Globus pallidus (tissue), 1 donor: ENCODE results near the gene ADAP2.
"Not testable (repeated sequence)": the region's sequence is repeated elsewhere in the genome, so short reads cannot be mapped to it uniquely, and the experiment has no call there.

Source experiments
- DNase-seq: peaks from one replicate; pipeline ENCODE4 v3.0.0-alpha.2; 2015; ENCODE audit warnings: low spot score

ADAP2 gene

DNA sequence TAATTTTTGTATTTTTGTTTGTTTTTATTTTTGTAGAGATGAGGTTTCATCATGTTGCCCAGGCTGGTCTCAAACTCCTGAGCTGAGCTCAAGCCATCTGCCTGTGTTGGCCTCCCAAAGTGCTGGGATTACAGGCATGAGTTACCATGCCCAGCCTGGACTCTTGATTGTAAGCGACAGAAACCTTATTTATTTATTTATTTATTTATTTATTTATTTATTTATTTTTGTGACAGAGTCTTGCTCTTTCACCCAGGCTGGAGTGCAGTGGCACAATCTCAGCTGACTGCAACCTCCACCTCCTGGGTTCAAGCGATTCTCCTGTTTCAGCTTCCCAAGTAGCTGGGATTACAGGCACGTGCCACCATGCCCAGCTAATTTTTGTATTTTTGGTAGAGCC lies 8.1 kb downstream of the ADAP2 start:
- DNase-seq, result not testable (repeated sequence)

DNA sequence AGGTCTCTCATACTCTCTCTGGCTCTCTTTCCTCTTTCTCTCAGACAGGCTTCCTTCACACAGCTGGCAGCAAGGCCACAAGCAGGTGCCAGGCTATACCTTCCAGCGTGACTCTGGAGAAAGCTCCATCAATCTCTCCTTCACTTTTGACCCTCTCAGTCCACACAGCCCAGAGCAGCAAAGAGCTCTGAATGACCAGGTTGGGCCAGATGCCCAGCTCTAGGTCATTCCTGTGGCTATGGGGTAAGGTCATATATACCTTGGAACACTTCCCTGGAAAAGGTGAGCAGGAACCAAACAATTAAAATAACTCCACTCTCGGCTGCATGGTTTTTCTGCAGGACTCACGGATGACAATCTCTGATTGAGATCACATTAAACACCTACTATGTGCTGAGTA lies 8.8 kb downstream of the ADAP2 start:
- no peak for DNase-seq

DNA sequence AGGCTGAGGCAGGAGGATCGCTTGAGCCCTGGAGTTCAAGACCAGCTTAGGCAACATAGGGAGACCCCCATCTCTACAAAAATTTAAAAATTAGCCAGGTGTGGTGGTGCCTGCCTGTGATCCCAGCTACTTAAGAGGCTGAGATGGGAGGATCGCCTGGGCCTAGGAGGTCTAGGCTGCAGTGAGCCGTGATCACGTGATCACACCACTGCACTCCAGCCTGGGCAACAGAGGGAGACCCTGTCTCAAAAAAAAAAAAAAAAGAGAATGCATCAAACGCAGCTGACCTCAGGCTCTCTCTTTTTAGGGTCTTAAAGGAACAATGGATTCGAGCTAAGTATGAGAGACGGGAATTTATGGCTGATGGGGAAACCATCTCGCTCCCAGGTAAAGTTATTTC lies 9.8 kb downstream of the ADAP2 start:
- DNase-seq, result not testable (repeated sequence)

DNA sequence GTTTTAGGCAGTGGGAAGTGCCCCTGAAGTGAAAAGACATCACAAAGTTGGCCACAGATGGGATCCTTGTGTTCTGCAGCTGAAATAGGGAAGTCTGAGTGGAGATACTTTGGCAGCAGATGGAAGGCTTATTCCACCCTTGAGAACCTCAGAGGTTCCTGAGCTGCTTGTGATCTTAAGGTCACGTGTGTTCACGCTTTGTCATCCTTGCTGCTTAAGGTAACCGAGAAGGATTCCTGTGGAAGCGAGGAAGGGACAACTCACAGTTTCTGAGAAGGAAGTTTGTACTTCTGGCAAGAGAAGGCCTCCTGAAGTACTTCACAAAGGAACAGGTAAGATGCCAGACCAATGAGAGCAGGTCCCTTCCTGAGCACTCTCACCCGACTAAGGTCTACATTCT lies 12.2 kb downstream of the ADAP2 start:
- no peak for DNase-seq

DNA sequence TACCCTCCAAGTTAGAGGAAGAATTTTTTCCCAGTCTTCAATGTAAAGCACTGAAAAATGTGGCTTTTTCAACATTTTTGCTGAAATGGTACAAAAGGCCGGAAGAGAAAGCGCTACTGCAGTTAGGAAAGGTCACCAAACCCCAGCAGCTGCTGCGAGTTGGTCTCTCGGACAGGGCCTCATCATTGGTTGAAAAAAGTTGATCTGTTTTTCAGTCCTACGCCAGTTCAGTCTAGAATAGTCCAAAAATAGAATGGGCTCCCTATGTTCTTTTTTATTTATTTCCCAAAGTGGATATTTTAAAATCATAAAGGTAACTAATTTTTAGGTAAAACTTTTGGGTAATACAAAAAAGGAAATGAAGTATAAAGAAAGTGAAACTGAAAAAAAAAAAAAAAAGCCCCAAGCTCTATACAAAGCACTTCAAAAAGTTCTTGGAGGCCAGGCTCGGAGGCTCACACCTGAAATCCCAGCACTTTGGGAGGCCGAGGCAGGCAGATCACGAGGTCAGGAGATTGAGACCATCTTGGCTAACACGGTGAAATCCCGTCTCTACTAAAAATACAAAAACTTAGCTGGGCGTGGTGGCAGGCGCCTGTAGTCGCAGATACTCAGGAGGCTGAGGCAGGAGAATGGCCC lies 17.4 kb downstream of the ADAP2 start:
- DNase-seq, result no peak

DNA sequence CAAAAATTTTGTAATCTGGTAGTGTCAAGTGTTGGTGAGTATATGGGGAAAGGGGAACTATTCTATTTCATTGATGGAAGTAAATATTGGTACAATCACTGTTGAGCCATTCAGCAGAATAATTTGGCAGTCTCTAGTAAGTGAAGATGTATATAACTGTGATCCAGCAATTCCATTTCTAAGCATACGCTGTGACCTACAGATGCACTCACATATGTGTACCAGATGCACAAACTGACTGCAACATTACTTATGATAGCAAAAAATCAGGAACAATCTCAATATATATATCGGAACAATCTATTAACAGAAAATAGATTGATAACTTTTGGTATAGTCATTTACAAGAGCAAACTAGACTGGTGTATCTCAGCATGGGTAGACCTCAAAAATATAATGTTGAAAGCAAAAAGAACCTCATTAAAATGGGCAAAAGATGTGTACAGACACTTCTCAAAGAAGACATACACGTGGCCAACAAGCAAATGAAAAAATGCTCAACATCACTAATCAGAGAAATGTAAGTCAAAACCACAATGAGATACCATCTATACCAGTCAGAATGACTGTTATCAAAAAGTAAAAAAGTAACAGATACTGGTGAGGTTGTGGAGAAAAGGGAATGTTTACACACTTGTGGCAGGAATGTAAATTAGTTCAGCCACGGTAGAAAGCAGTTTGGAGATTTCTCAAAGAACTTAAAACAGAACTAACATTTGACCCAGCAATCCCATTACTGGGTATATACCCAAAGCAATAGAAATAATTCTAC lies 20.7 kb downstream of the ADAP2 start:
- no peak for DNase-seq

DNA sequence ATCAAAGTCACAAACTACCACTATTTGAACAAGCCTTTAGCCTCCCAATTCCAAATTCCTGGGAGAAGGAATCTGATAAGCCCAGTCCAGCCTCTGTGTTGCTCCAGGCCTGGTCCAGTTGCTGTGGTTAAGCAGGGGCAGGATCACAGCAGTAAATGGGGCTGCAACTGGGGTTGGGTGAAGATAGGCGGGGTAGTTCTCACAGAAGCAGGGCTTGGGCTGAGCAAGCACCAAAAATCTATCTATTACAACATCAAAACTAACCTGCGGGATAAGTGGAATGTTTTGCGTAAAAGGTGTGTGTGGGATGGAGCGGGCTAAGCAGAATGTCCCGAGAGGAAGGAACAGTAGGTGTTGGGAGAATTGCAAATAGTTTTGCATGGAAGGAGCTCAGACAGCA lies 26.1 kb downstream of the ADAP2 start:
- DNase-seq, result no peak

DNA sequence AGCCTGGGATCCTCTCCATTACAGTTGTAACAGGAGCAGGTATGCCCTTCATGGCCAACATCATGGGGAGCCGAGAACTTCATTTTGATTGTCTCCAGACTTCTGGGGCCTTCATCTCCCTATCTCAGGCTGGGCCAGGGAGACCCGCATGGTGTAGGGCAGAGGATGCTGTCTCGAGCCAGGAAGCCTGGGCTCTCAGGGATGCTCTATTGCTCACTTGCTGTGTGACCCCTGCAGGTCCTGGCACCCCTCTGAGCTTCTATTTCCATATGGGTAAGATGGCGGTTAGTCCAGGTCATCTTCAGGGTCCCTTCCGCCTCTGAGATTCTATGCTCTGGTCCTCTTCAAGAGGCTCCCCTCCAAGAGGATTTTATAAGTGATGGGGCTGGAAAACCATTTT lies 28.4 kb downstream of the ADAP2 start:
- DNase-seq, result no peak

DNA sequence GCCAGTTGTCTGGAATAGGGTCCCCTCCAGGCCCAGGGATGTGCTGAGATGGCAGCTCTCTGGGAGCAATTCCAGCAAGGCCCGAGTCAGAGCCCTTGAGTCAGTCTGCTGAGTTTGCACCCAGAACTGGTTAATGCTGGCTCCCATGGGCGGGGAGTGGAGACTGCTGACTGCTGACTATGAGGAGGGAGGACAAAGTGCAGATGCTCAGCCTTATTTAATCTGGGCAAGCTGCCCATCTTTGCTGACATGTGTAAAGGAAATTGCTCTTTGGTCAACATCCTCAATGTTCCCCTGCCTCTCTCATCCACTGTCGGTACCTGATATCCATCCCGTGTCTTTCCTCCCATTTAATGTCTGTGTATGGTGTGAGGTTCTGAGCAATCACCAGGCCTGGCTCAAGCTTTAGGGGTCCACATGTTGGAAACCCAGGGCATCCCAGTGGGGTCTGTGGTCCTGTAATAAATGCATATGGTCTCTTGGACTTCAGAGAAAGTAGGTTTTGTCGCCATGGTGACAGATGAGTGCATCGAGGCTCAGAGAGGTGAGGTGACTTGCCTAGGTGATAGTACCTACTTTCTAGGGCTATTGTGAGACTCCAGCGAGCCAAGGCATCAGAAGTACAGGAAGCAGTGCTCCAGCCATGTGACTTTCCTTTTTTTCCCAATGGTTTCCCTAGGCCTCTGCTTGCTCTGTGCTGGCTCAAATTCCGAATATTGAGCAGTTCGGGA lies 29.1 kb downstream of the ADAP2 start:
- peak; percentile 66 for DNase-seq

DNA sequence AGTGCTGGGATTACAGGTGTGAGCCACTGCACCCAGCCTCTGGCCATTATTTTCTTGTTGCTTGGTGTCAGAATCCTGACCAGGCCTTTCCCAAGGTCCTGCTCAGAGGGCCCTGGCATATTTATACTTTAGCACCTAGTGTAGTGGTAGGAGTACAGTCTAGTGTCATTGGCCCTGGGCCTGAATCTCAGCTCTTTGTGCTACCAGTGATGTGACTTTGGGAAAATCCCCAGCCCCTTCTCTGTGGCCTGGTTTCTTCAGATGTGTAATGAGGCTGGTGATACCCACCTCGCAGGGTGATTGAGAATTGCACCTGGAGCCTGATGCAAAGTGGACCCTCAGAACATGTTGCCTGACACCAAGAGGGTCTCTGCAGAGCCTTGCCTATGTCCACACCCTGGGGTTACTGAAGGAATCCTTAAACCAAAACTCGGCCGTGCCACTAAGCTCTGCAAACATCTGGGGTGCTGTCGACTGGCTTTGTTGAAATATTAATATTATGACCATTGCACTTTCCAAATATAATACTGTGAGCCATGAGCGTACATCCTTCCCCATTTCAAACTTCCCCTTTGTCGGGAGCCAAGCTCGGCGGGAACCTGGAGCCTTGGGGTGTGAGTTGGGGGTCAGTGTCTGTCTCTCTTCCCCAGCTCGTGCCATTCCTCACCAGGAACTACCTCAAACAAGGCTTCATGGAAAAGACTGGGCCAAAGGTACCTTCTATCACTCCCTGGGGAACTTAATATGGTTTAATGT lies 31.1 kb downstream of the ADAP2 start:
- no peak for DNase-seq

DNA sequence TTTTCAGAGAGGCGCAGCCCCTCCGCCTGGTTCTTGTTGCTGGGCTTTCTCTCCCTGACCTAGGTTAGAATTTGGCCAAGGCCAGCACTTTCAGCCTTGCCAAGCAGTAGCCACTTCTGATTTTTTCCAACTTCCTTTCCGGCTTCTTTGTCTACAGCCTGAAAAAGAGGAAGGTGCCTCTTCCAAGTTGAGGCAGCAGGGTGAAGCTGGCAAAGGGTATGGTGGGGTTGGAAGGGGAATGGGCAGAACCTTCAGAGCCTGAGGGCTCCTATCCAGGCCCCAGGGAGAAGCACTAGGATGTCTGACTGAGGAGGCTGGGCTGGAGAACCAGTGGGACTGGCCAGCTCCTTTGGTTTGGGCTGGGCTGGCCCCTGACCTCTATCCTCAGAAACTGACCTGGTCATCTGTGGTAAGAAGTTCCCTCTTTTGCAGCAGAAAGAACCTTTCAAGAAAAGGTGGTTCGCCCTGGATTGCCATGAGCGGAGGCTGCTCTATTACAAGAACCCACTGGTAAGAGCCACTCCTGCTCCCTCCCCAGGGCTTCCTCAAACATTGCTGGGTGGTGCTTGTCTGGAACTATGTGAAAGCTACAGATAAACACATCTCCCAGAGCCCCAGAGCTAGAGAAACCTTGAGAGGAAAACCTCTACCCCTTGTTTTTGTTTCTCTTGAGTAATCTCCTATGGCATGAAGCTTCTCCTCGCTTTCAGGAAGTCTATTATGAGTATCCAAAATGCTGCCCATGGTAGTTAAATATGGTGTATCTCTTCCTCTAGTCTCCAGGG lies 32.5 kb downstream of the ADAP2 start:
- DNase-seq, result no peak

DNA sequence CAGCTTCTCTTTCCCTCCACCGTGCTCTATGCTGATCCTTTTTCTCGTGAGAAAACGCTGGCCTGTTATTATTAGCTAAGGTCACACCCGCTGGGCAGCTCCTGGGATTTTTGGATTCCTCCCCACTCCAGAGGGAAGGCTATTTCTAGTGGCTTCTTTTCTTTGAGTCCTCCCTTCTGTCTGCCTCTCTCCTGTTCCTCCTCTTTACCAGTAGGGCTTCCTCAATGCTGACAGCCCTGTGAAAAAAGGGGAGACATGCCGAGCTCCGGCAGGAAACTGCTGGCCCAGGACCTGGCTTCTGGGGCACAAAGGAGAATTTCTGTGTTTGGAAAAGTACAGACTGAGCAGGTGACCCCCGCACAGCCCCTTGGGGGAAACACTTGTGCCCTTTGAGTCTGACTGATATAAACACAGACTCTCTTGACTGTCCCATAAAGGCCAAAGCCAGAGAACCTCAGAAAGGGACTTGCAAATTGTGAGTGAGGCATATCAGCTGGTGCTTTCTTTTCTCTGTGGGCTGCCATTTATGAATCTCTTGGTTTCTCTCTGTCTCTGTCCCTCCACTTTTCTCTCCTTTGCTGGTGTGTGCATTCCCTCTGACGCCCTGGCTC lies 35.1 kb downstream of the ADAP2 start:
- DNase-seq, result no peak

DNA sequence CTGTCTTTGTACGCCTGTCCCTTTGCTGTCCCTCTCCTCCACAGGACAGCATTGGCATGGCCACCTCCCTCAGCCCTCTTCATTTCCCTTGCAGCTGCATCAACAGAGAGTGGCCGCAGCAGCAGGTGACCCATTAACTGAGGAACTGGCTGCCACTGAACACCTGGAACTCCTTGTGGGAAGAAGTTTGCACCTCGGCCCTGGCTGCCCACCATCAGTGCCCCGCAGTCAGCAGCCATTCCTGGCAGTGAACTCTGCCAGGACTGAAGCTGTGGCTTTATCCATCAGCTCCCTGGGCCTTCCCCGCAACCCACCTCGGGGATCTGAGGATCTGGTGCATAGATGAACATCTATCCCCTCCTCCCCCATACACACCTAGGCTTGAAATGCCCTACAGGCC lies 36.0 kb downstream of the ADAP2 start:
- no peak for DNase-seq

DNA sequence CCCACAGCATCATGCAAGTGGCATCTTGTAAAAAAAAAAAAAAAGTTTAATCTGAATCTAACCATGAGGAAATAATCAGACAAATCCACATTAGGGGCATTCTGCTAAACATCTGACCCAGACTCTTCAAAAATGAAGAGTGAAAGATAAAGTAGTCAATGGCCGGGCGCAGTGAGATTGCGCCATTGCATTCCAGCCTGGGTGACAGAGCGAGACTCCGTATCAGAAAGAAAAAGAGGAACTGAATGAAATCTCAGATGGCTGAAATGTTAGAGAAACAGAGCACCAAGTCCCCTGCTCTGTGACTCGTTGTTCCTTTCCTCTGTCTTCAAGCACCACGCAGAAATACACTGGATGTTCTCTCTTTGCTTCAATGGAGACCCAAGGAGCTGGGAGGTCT lies 36.4 kb downstream of the ADAP2 start:
- no peak for DNase-seq

DNA sequence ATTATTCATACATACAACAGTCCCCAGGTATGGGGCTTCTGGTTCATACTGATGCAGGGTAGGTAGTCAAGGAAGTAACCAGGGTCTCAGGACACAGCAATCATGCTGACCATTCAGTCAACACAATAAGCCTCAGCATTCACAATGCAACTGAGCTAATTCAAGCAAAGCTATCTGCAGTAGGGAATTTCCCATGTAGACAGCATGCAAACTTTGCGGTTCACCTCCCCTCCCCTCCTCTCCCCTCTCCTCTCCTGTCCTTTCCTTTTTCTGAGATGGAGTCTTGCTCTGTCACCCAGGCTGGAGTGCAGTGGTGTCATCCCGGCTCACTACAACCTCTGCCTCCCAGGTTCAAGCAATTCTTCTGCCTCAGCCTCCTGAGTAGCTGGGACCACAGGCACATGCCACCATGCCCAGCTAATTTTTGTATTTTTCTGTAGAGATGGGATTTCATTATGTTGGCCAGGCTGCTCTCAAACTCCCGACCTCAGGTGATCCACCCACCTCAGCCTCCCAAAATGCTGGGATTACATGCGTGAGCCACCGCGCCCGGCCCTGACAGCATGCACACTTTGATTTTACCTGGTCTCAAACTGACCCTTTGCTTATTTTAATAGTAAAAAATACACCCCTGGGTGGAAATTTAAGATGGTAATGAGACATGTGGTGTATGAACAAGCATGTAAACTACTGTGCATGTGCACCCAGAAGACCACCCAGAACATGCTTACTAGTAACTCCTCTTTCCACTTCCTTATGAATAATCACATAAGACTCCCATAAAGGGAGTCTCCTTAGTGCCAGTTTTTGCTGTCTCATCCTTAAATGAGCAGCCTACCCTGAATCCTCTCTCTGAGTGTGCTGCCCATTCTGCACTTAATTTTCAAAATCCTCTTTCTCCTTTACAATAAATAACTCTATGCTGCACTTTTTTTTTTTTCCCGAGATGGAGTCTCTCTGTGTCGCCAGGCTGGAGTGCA lies 39.8 kb downstream of the ADAP2 start:
- DNase-seq, result no peak

DNA sequence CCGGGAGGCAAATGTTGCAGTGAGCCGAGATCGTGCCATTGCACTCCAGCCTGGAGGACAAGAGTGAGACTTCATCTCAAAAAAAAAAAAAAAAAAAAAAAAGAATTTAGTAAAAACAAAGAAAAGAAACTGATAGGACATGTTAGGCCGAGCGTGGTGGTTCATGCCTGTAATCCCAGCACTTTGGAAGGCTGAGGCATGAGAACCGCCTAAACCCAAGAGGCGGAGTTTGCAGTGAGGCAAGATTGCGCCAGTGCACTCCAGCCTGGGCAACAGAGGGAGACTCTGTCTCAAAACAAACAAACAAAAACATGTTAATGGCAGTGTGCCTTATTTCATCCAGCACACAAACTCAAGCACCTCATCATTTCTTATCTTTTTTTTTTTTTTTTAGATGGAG lies 42.6 kb downstream of the ADAP2 start:
- not testable (repeated sequence) for DNase-seq

DNA sequence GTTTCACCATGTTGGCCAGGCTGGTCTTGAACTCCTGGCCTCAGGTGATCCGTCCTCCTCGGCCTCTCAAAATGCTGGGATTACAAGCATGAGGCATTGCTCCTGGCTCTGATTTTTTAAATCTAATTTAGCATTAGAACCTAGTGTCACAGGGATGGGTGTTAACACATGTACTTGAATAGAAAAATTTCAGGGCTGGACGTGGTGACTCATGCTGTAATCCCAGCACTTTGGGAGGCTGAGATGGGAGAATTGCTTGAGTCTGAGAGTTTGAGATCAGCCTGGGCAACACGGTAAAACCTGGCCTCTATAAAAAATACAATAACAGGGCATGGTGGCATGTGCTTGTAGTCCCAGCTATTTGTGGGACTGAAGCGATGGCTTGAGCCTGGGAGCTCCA lies 43.1 kb downstream of the ADAP2 start:
- DNase-seq, result no peak

DNA sequence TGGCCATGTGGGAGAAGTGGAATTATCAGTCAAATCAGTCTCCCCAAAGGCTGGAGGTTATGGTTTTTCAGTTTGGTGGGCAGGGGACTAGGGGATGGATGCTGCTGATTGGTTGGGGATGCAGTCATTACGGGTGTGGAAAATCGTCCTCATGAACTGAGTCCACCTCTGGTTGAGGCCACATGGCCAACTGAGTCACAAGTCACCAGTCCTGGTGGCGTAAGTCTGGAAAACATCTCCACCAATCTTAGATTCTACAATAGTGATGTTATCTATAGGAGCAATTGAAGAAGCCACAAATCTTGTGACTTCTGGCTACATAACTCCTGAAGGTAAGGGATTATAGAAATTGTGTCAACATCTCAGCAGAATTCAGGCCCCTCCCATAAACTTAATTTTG lies 43.9 kb downstream of the ADAP2 start:
- DNase-seq, result no peak

DNA sequence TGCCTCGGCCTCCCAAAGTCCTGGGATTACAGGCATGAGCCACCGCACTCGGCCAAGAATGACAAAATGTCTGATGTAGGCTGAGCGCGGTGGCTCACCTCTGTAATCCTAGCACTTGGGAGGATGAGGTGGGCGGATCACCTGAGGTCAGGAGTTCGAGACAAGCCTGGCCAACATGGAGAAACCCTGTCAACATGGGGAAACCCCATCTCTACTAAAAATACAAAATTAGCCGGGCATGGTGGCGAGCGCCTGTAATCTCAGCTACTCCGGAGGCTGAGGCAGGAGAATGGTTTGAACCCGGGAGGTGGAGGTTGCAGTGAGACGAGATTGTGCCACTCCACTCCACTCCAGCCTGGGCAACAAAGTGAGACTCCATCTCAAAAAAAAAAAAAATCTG lies 46.2 kb downstream of the ADAP2 start:
- DNase-seq, result not testable (repeated sequence)
